ENCODE results near the gene CHRNA4.
A peak's percentile ranks its signal among the peaks of the same experiment; 100 is the strongest.

The CHRNA4 gene

DNA sequence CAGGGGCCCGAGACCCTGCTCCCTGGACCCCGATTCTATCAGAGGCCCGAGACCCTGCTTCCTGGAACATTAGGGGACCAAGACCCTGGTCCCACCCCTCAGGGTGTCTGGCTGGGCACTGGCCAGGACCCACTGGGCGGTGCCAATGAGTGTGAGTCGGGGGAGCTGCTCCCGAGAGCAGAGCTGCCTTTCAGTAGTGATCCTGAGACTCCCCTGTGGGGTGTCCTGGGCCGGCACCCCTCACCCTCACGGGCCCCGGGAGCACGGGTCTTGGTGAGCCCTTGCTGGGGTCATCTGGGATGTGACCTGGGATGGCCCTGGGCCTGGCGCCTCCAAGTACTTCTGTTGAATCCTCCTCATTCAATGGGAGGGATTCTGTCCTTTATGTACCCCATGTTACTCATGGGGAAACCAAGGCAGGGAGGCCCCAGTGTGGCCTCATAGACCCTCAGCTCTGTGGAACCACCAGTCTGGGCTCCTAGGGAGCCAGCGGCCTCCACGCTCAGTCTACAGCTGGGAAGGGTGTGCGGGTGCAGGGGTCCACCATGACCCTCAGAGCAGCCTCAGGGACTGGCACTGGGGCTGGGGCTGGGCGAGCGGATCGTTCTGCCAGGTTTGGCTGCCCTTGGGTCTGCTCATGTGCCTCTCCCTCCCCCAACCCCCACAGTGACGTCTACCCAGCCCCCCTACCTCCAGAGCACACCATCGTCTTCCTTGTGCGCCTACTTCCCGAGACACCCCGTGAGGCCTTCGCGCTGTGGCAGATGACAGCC is 42.6 kb downstream of the CHRNA4 start:
- no peak for DNase-seq

DNA sequence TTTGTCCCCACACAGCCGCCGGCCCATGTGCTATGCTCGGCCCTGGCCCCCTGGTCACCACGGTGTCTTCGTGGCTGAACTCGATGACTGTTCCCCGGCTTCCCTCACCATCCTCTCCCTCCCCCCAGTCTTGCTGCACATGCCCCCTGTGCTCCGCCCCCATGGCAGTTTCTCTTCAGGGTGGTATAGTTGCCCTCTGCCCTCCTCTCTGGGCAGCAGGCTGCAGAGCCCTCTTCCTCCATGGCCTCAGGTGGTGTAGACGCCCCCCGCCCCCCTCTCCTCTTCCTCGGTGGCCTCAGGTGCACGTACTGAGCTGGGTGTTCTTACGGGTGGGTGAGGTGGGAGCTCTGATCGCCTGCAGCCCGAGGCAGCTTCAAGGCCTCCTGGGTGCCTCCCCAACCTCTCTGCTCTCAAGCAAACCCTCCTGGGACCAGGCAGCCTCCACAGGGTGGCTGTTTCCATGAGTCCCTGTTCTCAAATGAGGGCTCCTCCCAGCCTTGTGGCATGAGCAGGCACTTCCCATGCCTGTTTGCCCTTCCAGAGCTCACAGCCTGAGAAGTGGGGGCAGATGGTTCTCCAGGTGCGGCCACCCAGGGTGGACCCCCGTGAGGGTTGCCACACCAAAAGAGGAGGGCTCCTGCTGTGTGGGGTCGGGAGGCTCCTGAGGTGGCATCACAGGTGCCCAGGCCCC is 43.4 kb downstream of the CHRNA4 start:
- no peak for DNase-seq

- DNase-seq, result no peak
These were observed 44.1 kb downstream of the CHRNA4 start for GRCh38 chr20:63317061-63317460.

- DNase-seq, result no peak
These were observed 44.6 kb downstream of the CHRNA4 start for GRCh38 chr20:63316502-63316921.

GRCh38 chr20:63315731-63316491 is 45.2 kb downstream of the CHRNA4 start:
- no peak for DNase-seq

DNA sequence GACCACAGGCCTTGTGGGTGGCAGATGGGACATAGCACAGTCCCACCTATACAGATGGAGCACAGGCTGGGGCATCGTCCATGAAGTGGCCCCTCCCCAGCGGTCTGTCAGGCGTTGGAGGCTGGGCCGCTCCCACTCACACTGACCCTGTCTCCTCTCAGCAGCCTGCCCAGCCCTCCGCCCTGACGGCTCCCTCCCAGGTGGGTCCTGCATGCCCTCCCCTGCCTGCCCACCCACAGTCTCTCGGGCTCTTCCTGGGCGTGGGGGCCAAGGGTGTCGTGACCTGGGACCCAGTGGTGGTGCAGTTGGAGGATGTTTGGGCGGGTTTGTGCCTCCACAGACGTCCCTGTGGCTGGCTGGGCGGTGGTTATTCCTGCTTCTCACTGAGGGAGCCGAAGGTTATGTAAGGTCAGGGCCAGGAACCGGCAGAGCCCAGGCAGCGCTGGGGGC is 45.9 kb downstream of the CHRNA4 start:
- no peak for DNase-seq

DNA sequence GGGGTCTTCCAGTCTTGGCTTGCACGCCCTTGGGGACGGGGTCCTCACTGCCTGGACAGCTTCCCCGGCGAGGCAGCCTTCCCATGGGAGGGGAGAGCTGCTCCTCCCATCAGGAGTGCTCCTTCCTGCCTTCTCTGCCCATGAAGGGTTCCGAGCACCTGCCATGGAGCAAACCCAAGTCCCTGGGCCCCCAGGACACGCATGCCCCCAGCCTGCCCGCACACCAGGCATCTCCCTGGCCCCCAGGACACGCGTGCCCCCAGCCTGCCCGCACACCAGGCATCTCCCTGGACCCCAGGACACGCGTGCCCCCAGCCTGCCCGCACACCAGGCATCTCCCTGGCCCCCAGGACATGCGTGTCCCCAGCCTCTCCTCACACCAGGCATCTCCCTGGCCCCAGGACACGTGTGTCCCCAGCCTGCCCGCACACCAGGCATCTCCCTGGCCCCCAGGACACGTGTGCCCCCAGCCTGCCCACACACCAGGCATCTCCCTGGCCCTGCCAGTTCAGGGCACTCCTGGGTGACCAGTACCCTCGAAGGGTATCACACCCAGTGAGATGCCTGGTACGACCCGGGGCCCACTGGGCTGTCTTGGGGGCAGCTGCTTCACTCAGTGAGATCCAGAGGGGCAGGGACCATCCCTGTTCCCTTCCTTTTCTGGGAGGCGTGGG is 46.4 kb downstream of the CHRNA4 start:
- DNase-seq, result no peak

- no peak for DNase-seq
These were observed 47.1 kb downstream of the CHRNA4 start for GRCh38 chr20:63314015-63314471.

DNA sequence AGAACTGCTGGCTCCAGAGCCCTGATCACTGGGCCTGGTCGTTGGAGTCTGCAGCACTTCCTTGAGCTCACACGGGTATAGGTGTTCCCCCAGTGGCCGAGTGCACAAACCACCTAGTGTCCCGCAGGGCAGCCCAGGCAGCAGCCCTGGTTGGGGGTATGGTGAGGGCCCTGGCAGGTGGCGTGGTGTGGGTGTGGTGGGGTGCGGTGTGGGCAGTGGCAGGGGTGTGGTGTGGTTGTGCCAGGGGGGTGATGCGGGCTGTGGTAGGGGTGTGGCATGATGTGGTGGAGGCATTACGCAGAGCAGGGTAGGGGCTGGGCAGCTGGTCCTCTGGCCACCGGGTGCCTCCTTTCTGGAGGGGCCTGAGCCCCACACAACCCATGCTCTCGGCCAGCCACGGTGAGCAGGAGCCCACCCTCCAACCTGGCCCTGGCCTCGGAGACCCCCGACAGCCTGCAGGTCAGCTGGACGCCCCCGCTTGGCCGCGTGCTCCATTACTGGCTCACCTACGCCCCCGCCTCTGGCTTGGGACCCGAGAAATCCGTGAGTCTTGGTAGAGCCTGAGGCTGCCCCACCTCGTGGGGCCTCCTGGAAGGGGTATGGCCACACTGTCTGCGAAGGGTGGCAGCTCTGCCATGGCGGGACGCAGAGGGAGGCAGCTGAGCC is 47.7 kb downstream of the CHRNA4 start:
- DNase-seq, result no peak

- DNase-seq, result no peak
These were observed 48.3 kb downstream of the CHRNA4 start for GRCh38 chr20:63312690-63313348.

DNA sequence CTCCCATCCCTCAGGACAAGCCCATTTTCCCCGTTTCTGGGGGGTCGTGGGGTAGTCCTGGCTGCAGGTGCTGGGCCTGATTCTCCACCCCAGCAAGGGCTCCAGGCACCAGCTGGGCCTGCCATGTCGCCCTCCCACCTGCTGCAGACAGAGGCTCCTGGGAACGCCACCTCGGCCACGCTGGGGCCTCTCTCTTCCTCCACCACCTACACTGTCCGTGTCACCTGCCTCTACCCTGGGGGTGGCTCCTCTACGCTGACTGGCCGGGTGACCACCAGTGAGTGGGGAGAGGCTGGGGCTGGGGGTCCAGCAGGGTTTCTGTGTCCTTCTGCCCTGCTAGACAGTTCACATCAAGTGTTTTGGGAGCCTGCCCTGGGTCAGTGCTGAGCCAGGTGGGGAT is 48.9 kb downstream of the CHRNA4 start:
- DNase-seq, result no peak

- no peak for DNase-seq
These were observed 49.3 kb downstream of the CHRNA4 start for GRCh38 chr20:63311833-63312243.

DNA sequence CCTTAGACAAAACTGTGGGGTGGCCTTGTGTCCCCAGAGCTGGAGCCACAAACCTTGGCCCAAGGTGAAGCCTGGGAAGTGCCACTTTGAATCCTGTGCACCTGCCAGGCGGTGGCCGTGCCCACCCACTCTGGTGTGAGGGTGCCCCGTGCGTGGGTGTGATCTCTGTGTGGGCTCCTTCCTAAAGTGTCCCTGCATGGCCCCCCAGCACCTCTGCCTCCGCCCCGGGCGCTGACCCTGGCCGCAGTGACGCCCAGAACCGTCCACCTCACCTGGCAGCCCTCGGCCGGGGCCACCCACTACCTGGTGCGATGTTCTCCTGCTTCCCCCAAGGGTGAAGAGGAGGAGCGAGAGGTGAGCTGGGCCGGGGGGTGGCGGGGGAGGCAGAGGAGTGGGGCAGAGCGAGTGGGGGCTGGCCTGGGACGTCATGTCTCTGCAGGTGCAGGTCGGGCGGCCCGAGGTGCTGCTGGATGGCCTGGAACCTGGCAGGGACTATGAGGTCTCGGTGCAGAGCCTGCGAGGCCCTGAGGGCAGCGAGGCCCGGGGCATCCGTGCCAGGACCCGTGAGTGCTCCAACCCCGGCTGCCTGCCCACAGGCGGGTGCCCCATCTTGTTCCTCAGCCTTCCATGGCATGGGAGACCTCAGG is 49.8 kb downstream of the CHRNA4 start:
- DNase-seq, result no peak

GRCh38 chr20:63310265-63310991 is 50.7 kb downstream of the CHRNA4 start:
- no peak for DNase-seq

- peak; percentile 14 for DNase-seq
These were observed 51.7 kb downstream of the CHRNA4 start for GRCh38 chr20:63309261-63310071.

DNA sequence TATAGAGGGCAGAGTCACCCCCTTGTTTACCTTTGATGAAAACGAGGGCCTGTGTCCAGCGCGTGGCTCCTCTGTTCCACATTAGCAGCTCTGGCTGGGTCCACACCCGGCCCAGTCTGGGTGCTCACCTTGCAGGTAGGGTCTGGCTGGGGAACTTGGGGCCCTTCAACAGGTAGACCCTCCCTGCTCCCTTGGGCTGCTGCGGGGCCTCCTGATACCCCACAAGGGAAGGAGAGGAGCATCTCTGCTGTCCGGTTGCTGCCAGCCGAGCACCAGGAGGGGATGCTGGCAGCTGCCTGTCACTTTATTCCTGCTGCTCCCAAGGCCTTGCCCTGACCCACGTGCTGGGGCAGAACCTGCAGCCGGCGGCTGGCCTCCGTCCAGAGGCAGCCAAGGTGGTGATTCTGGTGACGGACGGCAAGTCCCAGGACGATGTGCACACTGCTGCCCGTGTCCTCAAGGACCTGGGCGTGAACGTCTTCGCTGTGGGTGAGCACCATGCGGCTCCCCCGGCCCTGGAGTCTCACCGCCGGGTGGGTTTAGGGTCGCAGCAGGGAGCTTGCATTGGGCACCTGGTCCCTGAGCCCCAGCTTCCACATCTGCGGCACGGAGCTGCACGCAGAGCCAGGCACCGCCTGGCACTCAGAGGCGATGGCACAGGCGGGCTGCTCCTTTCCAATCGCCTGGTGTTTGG is 52.8 kb downstream of the CHRNA4 start:
- DNase-seq, result no peak

DNA sequence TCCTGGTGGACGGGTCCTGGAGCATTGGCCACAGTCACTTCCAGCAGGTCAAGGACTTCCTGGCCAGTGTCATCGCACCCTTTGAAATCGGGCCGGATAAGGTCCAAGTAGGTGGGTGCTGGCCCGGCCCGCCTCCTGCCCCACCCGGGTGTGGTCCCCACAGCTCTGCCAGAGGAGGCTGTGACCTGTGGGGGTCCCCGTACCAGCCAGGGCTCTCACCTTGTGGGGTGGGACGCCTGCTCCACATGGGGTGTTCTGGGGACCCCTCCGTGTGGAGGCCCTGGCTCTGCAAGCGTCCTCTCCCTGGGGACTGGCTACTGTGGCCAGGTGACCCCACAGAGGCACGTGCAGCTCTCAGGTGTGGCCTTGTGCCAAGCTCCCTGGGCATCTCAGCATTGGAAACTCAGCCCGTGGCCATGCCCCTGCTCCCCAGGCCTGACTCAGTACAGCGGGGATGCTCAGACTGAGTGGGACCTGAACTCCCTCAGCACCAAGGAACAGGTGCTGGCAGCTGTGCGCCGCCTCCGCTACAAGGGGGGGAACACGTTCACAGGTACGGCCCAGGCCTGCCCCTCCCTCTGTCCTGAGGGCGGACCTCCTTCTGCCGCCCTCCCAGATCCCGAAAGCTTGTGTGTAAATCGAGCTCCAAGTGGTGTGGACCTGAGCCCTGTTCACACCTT is 53.5 kb downstream of the CHRNA4 start:
- no peak for DNase-seq

All from hematopoietic multipotent progenitor cell treated with erythropoietin and hydrocortisone succinate and interleukin-3 and kit ligand, for 8 days (in vitro differentiated cells).